ENCODE results near the gene PHF19.

GRCh38 chr9:120875643-120875953 lies 1.4 kb downstream of the PHF19 start:
- TF ChIP-seq CTCF (IDR thresholded peaks at IDR 0.05) (no peak), POLR2A (IDR thresholded peaks at IDR 0.05) (no peak)

Data from right lobe of liver (tissue), 4 donors.